Small intestine (tissue), 7 donors: ENCODE measurements around the gene LAMA3. TPM values are rescaled to one million over a fixed set of nuclear protein-coding genes. Genes with fewer than 3 reads are reported as not detected.

Experiments
- DNase-seq, 2 donors: peaks; one replicate each; pipeline versions ENCODE4 v3.0.0 to v3.0.0-alpha.2; 2013
- FAIRE-seq: peaks from 2 replicates; lab custom pipeline; 2012; peaks lifted over from hg19 to GRCh38; lab: Jason Lieb, UNC
- H3K27ac ChIP-seq, 3 donors: one replicate each; pipeline ENCODE4 v1.5.1; 2013; ENCODE audit warnings: low read length in 2 of 3, mild to moderate bottlenecking in 2 of 3, control low read depth in 1 of 3, inconsistent platforms in 1 of 3, low read depth in 1 of 3, moderate library complexity in 1 of 3
- H3K27me3 ChIP-seq, 3 donors: one replicate each; pipeline ENCODE4 v1.6.1; 2013; ENCODE audit warnings: low read length in 3 of 3, inconsistent platforms in 1 of 3; ENCODE audit not compliant: control insufficient read depth in 3 of 3, insufficient read depth in 3 of 3
- H3K36me3 ChIP-seq, 3 donors: one replicate each; pipeline ENCODE4 v1.6.1; 2013; ENCODE audit warnings: low read length in 3 of 3, inconsistent platforms in 1 of 3, low read depth in 1 of 3, mild to moderate bottlenecking in 1 of 3, moderate library complexity in 1 of 3; ENCODE audit not compliant: control insufficient read depth in 3 of 3, insufficient read depth in 2 of 3
- H3K4me1 ChIP-seq, 3 donors: one replicate each; pipeline ENCODE4 v1.6.1; 2013; ENCODE audit warnings: low read length in 2 of 3, inconsistent platforms in 1 of 3, low read depth in 1 of 3, mild to moderate bottlenecking in 1 of 3, moderate library complexity in 1 of 3; ENCODE audit not compliant: control insufficient read depth in 3 of 3, insufficient read depth in 2 of 3
- H3K4me3 ChIP-seq, 3 donors: one replicate each; pipeline ENCODE4 v1.5.1; 2013; ENCODE audit warnings: low read length in 3 of 3, control low read depth in 1 of 3, inconsistent platforms in 1 of 3, low read depth in 1 of 3, mild to moderate bottlenecking in 1 of 3, moderate library complexity in 1 of 3
- H3K9me3 ChIP-seq, 2 donors: one replicate each; pipeline ENCODE4 v1.6.1; 2013; ENCODE audit warnings: low read depth in 1 of 2, low read length in 1 of 2; ENCODE audit not compliant: control insufficient read depth in 2 of 2, insufficient read depth in 1 of 2
- WGBS, 3 donors: extraction: QIAGEN DNeasy Blood & Tissue Kit; methylation state at CpG; one replicate each; pipeline ENCODE4 v1.1.7; 2013; 5-methylcytosine and 5-hydroxymethylcytosine counted together
- polyA plus RNA-seq, 4 donors: library from polyadenylated mRNA; stranded (reverse) in 3 of 4; unstranded in 1 of 4; fragments of 200-250 nt in 3 of 4; fragments of 120-200 nt in 1 of 4; gene quantifications; one replicate each; pipeline versions ENCODE4 v1.2.1 to v1.2.3, GENCODE V29; 2013
- donor health status: healthy with polysubstance abuse.
- donor health status: control.
- donor health status: control.
- donor health status: Bipolar disorder and iron deficiency.
- donor health status: healthy.

The LAMA3 gene
- polyA plus RNA-seq, 4 donors = 9.7 to 67.4 (median 22.0) TPM

GRCh38 chr18:23689616-23690504, 607 bp downstream of the LAMA3 start:
- Histone ChIP-seq H3K4me1 (peaks cover 0 to 10% (median 0%) of the 10 kb centered on the region in 3 donors), H3K27me3 (peaks cover 0 to 25% (median 4%) of the 10 kb centered on the region in 3 donors), H3K9me3 (no peaks in the 10 kb centered on the region), H3K27ac (no peak overlapping the region), H3K4me3 (peak overlapping the region; percentile 26 to 77 (median 36)), H3K36me3 (no peaks in the 10 kb centered on the region)
- 2 to 4% (median 3%) methylated on average over 52 to 85 of the region's 85 CpGs for WGBS, 3 donors
- FAIRE-seq (no peak), DNase-seq (no peak)

- H3K27ac ChIP-seq = no peak overlapping the region
- H3K4me1 ChIP-seq = peaks cover 0 to 10% (median 0%) of the 10 kb centered on the region in 3 donors
- no peaks in the 10 kb centered on the region for H3K9me3 ChIP-seq
- H3K4me3 ChIP-seq = peak overlapping the region in 2 of 3 donors; percentile 36 to 77
- no peaks in the 10 kb centered on the region for H3K36me3 ChIP-seq
- H3K27me3 ChIP-seq = peaks cover 0 to 25% (median 4%) of the 10 kb centered on the region in 3 donors
- no peak for DNase-seq
- 73 to 84% (median 82%) methylated on average over 21 of the region's 21 CpGs for WGBS, 3 donors
- FAIRE-seq = no peak
These were observed 1.3 kb downstream of the LAMA3 start for GRCh38 chr18:23690505-23691068.

- WGBS, 3 donors = 56 to 85% (median 69%) methylated on average over 2 of the region's 2 CpGs
- Histone ChIP-seq H3K27ac (no peak overlapping the region), H3K4me3 (no peak overlapping the region), H3K4me1 (peaks cover 0 to 7% (median 0%) of the 10 kb centered on the region in 3 donors), H3K27me3 (peaks cover 0 to 15% (median 4%) of the 10 kb centered on the region in 3 donors), H3K36me3 (no peaks in the 10 kb centered on the region), H3K9me3 (no peaks in the 10 kb centered on the region)
- FAIRE-seq (no peak), DNase-seq (peak; percentile 53 to 54)
These were observed 4.6 kb downstream of the LAMA3 start for GRCh38 chr18:23693846-23694245.

GRCh38 chr18:23694637-23695430, 5.6 kb downstream of the LAMA3 start:
- WGBS, 3 donors = 90 to 95% (median 93%) methylated on average over 4 of the region's 4 CpGs
- Histone ChIP-seq H3K36me3 (no peaks in the 10 kb centered on the region), H3K4me1 (peaks cover 0 to 3% (median 0%) of the 10 kb centered on the region in 3 donors), H3K27ac (no peak overlapping the region), H3K4me3 (no peak overlapping the region), H3K9me3 (no peaks in the 10 kb centered on the region), H3K27me3 (peaks cover 0 to 8% (median 2%) of the 10 kb centered on the region in 3 donors)
- no peak for FAIRE-seq
- no peak for DNase-seq

- Histone ChIP-seq H3K27me3 (no peaks in the 10 kb centered on the region), H3K4me3 (no peak overlapping the region), H3K36me3 (no peaks in the 10 kb centered on the region), H3K9me3 (no peaks in the 10 kb centered on the region), H3K27ac (no peak overlapping the region), H3K4me1 (no peaks in the 10 kb centered on the region)
- DNase-seq = no peak
- FAIRE-seq = no peak
- 50 to 70% (median 50%) methylated on average over 2 of the region's 2 CpGs for WGBS, 3 donors
These were observed 11.8 kb downstream of the LAMA3 start for GRCh38 chr18:23701017-23701416.

- Histone ChIP-seq H3K4me1 (no peaks in the 10 kb centered on the region), H3K4me3 (no peak overlapping the region), H3K9me3 (no peaks in the 10 kb centered on the region), H3K27me3 (no peaks in the 10 kb centered on the region), H3K36me3 (no peaks in the 10 kb centered on the region), H3K27ac (no peak overlapping the region)
- DNase-seq (no peak), FAIRE-seq (no peak)
- 92 to 96% (median 92%) methylated on average over 8 of the region's 8 CpGs for WGBS, 3 donors
These were observed 12.4 kb downstream of the LAMA3 start for GRCh38 chr18:23701544-23702064.

GRCh38 chr18:23702606-23703005, 13.4 kb downstream of the LAMA3 start:
- no peaks in the 10 kb centered on the region for H3K4me1 ChIP-seq
- FAIRE-seq (no peak), DNase-seq (no peak)
- H3K27me3 ChIP-seq = no peaks in the 10 kb centered on the region
- 80 to 85% (median 84%) methylated on average over 4 of the region's 4 CpGs for WGBS, 3 donors
- H3K27ac ChIP-seq = no peak overlapping the region
- H3K36me3 ChIP-seq = no peaks in the 10 kb centered on the region
- peaks cover 0 to 5% of the 10 kb centered on the region in 2 donors for H3K9me3 ChIP-seq
- no peak overlapping the region for H3K4me3 ChIP-seq
